H9 (cell line): Measurements from ENCODE around the gene CNNM2. TPM values are rescaled to one million over a fixed set of nuclear protein-coding genes. Genes with fewer than 3 reads are reported as not detected.

Experiments used
- DNase-seq: peaks from one replicate; pipeline ENCODE4 v3.0.0-alpha.2; 2017
- H2AFZ ChIP-seq: one replicate; pipeline ENCODE4 v1.6.1; 2013; ENCODE audit warnings: mild to moderate bottlenecking, low read length, control low read depth, moderate library complexity
- H2AK5ac ChIP-seq: 2 replicates; pipeline ENCODE4 v1.6.1; 2013; ENCODE audit warnings: low read length, control low read depth, mixed read lengths; ENCODE audit not compliant: insufficient read length
- H2BK120ac ChIP-seq: one replicate; pipeline ENCODE4 v1.6.1; 2013; ENCODE audit warnings: low read depth, mild to moderate bottlenecking, low read length, control low read depth, inconsistent platforms; ENCODE audit not compliant: poor library complexity, severe bottlenecking
- H2BK12ac ChIP-seq: 2 replicates; pipeline ENCODE4 v1.6.1; 2013; ENCODE audit warnings: low read length, control low read depth, mixed read lengths, low read depth; ENCODE audit not compliant: insufficient read length
- H2BK15ac ChIP-seq: 2 replicates; pipeline ENCODE4 v1.6.1; 2013; ENCODE audit warnings: low read depth, low read length, control low read depth
- H2BK20ac ChIP-seq: one replicate; pipeline ENCODE4 v1.6.1; 2013; ENCODE audit warnings: low read depth, mild to moderate bottlenecking, low read length, control low read depth, inconsistent platforms; ENCODE audit not compliant: poor library complexity, severe bottlenecking
- H2BK5ac ChIP-seq: 2 replicates; pipeline ENCODE4 v1.6.1; 2013; ENCODE audit warnings: low read length, control low read depth, mixed read lengths; ENCODE audit not compliant: insufficient read length
- H3K14ac ChIP-seq: 2 replicates; pipeline ENCODE4 v1.6.1; 2013; ENCODE audit warnings: low read length, control low read depth; ENCODE audit not compliant: insufficient read depth
- H3K18ac ChIP-seq: 2 replicates; pipeline ENCODE4 v1.6.1; 2013; ENCODE audit warnings: low read depth, mild to moderate bottlenecking, mixed read lengths, low read length, control low read depth; ENCODE audit not compliant: insufficient read length
- H3K23ac ChIP-seq: 2 replicates; pipeline ENCODE4 v1.6.1; 2013; ENCODE audit warnings: low read length, control low read depth, mixed read lengths, low read depth; ENCODE audit not compliant: insufficient read length
- H3K23me2 ChIP-seq: 2 replicates; pipeline ENCODE4 v1.6.1; 2013; ENCODE audit warnings: low read depth, mild to moderate bottlenecking, mixed read lengths, low read length, control low read depth; ENCODE audit not compliant: insufficient read length, poor library complexity, severe bottlenecking
- H3K27ac ChIP-seq: 2 replicates; pipeline ENCODE4 v1.5.1; 2013; ENCODE audit warnings: low read length, control low read depth, mixed read lengths, low read depth; ENCODE audit not compliant: insufficient read length
- H3K27me3 ChIP-seq: 2 replicates; pipeline ENCODE4 v1.6.1; 2013; ENCODE audit warnings: low read length, control low read depth, inconsistent platforms; ENCODE audit not compliant: insufficient read depth
- H3K4ac ChIP-seq: 2 replicates; pipeline ENCODE4 v1.6.1; 2013; ENCODE audit warnings: low read depth, mild to moderate bottlenecking, control low read depth, inconsistent platforms, low read length, moderate library complexity
- H3K4me1 ChIP-seq: 2 replicates; pipeline ENCODE4 v1.6.1; 2013; ENCODE audit warnings: low read length, control low read depth, inconsistent platforms; ENCODE audit not compliant: insufficient read depth
- H3K4me2 ChIP-seq: 2 replicates; pipeline ENCODE4 v1.6.1; 2013; ENCODE audit warnings: low read length, control low read depth, mixed read lengths; ENCODE audit not compliant: insufficient read length, insufficient read depth
- H3K56ac ChIP-seq: 2 replicates; pipeline ENCODE4 v1.6.1; 2013; ENCODE audit warnings: low read depth, mild to moderate bottlenecking, mixed read lengths, low read length, control low read depth; ENCODE audit not compliant: insufficient read length
- H3K79me1 ChIP-seq: 2 replicates; pipeline ENCODE4 v1.6.1; 2013; ENCODE audit warnings: low read depth, mild to moderate bottlenecking, moderate library complexity, low read length, control low read depth, inconsistent platforms; ENCODE audit not compliant: insufficient read depth, poor library complexity, severe bottlenecking
- H3K79me2 ChIP-seq: 2 replicates; pipeline ENCODE4 v1.6.1; 2013; ENCODE audit warnings: low read length, control low read depth, inconsistent platforms; ENCODE audit not compliant: insufficient read depth
- H3K9ac ChIP-seq: 2 replicates; pipeline ENCODE4 v1.6.1; 2013; ENCODE audit warnings: low read length, control low read depth, mixed read lengths; ENCODE audit not compliant: insufficient read length; ENCODE audit errors: extremely low read depth
- H3K9me3 ChIP-seq: one replicate; pipeline ENCODE4 v1.6.1; 2013; ENCODE audit warnings: low read depth, low read length, inconsistent platforms; ENCODE audit not compliant: control insufficient read depth
- H3T11ph ChIP-seq: one replicate; pipeline ENCODE4 v1.6.1; 2013; ENCODE audit warnings: mild to moderate bottlenecking, low read length, control low read depth, inconsistent platforms
- H4K20me1 ChIP-seq: one replicate; pipeline ENCODE4 v1.6.1; 2013; ENCODE audit not compliant: control insufficient read depth, insufficient read length, insufficient read depth
- H4K5ac ChIP-seq: 2 replicates; pipeline ENCODE4 v1.6.1; 2013; ENCODE audit warnings: low read depth, mild to moderate bottlenecking, mixed read lengths, low read length, control low read depth; ENCODE audit not compliant: insufficient read length
- H4K8ac ChIP-seq: replicated peaks from 2 replicates; pipeline ENCODE4 v1.6.1; 2013; ENCODE audit warnings: low read length, control low read depth, mixed read lengths, low read depth; ENCODE audit not compliant: insufficient read length
- H4K91ac ChIP-seq: 2 replicates; pipeline ENCODE4 v1.6.1; 2013; ENCODE audit warnings: low read depth, mild to moderate bottlenecking, moderate library complexity, mixed read lengths, low read length, control low read depth; ENCODE audit not compliant: insufficient read length
- H3K27ac Mint-ChIP-seq, 3 experiments: 2 replicates in 2 of 3; 3 replicates in 1 of 3; pipeline ENCODE4 v1.8.0; 2020 to 2021; ENCODE audit warnings: mixed read lengths in 3 of 3, mild to moderate bottlenecking in 1 of 3, moderate library complexity in 1 of 3
- H3K27me3 Mint-ChIP-seq: 2 replicates; pipeline ENCODE4 v1.8.0; 2021; ENCODE audit warnings: low read depth, mild to moderate bottlenecking, moderate library complexity, mixed read lengths
- H3K36me3 Mint-ChIP-seq, 3 experiments: 2 replicates in 2 of 3; 3 replicates in 1 of 3; pipeline ENCODE4 v1.8.0; 2020 to 2021; ENCODE audit warnings: low read depth in 3 of 3, mixed read lengths in 3 of 3; ENCODE audit not compliant: insufficient read depth in 1 of 3
- H3K4me1 Mint-ChIP-seq, 2 experiments: 2 replicates each; pipeline ENCODE4 v1.8.0; 2020; ENCODE audit warnings: mixed read lengths in 2 of 2
- H3K4me3 Mint-ChIP-seq, 2 experiments: 2 replicates in 1 of 2; 3 replicates in 1 of 2; pipeline ENCODE4 v1.8.0; 2020 to 2021; ENCODE audit warnings: mild to moderate bottlenecking in 2 of 2, mixed read lengths in 2 of 2, moderate library complexity in 1 of 2
- H3K9me3 Mint-ChIP-seq, 2 experiments: 2 replicates in 1 of 2; 3 replicates in 1 of 2; pipeline ENCODE4 v1.8.0; 2020; ENCODE audit warnings: mild to moderate bottlenecking in 2 of 2, mixed read lengths in 2 of 2, moderate library complexity in 1 of 2
- CTCF ChIP-seq: fragments of 200-600 bp; sonication (generic); conservative IDR thresholded peaks from 3 replicates; pipeline ENCODE4 v1.8.0; 2021; ENCODE audit warnings: antibody characterized with exemption, mild to moderate bottlenecking
- whole genome bisulfite sequencing: extraction: QIAGEN DNeasy Blood & Tissue Kit; methylation state at CpG from one replicate; pipeline ENCODE4 v1.1.7; 2013; ENCODE audit warnings: missing lambda C conversion rate, low lambda C conversion rate, mixed read lengths; ENCODE audit not compliant: insufficient read length; ENCODE audit errors: extremely low coverage; 5-methylcytosine and 5-hydroxymethylcytosine counted together
- total RNA-seq: library from RNA; stranded (reverse); gene quantifications from 2 replicates; pipeline ENCODE4 v1.2.1, GENCODE V29; 2021

The CNNM2 gene
- total RNA-seq, 1 experiment from 2014 or later = 17.5 TPM

GRCh38 chr10:103124420-103125096, 206.5 kb downstream of the CNNM2 start:
- H3K56ac ChIP-seq = no peak overlapping the region
- H3K9ac ChIP-seq = no peak overlapping the region
- Mint-ChIP-seq H3K4me1 (peaks cover 3 to 7% of the 10 kb centered on the region in 2 experiments; a peak in 1 of 4 replicates), H3K9me3 (peaks cover 2 to 6% of the 10 kb centered on the region in 2 experiments; a peak in 3 of 5 replicates), H3K4me3 (no peak overlapping the region), H3K27ac (no peak overlapping the region), H3K27me3 (no peaks in the 10 kb centered on the region), H3K36me3 (peaks cover 6 to 16% (median 9%) of the 10 kb centered on the region in 3 experiments; a peak in 6 of 7 replicates)
- no peak overlapping the region for H2AK5ac ChIP-seq
- H3K9me3 ChIP-seq = no peaks in the 10 kb centered on the region
- no peak overlapping the region for H4K5ac ChIP-seq
- no peaks in the 10 kb centered on the region for H3K79me1 ChIP-seq
- no peak overlapping the region for H4K8ac ChIP-seq
- H2BK12ac ChIP-seq = no peak overlapping the region
- no peaks in the 10 kb centered on the region for H3K27me3 ChIP-seq
- H3K79me2 ChIP-seq = no peaks in the 10 kb centered on the region
- peaks cover 3% of the 10 kb centered on the region for H3K4me1 ChIP-seq
- no peak overlapping the region for H3K23ac ChIP-seq
- H4K91ac ChIP-seq = no peak overlapping the region
- no peak overlapping the region for H3K27ac ChIP-seq
- no peak overlapping the region for H2BK120ac ChIP-seq
- H2BK15ac ChIP-seq = no peak overlapping the region
- H3K4ac ChIP-seq = no peak overlapping the region
- no peak for TF ChIP-seq CTCF
- no peaks in the 10 kb centered on the region for H4K20me1 ChIP-seq
- H2BK5ac ChIP-seq = no peak overlapping the region
- H3T11ph ChIP-seq = no peak overlapping the region
- no peak overlapping the region for H3K4me2 ChIP-seq
- H3K18ac ChIP-seq = no peak overlapping the region
- no peaks in the 10 kb centered on the region for H3K23me2 ChIP-seq
- no peak overlapping the region for H3K14ac ChIP-seq
- DNase-seq = no peak
- no peak overlapping the region for H2BK20ac ChIP-seq
- WGBS = no CpG with 5 or more reads among the region's 4 CpGs
- no peak overlapping the region for H2AFZ ChIP-seq
